Kidney (tissue), 14 donors: ENCODE data around the gene IGF1R. TPM values are rescaled to one million over a fixed set of nuclear protein-coding genes. Genes with fewer than 3 reads are reported as not detected.
"Not testable (repeated sequence)": the region's sequence is repeated elsewhere in the genome, so short reads cannot be mapped to it uniquely, and the experiment has no call there.

Experiments
- DNase-seq, 5 donors: peaks; one replicate each; pipeline ENCODE4 v3.0.0-alpha.2; 2013 to 2020
- FAIRE-seq: peaks from 2 replicates; lab custom pipeline; 2012; peaks lifted over from hg19 to GRCh38; lab: Jason Lieb, UNC
- H3K27ac ChIP-seq, 2 donors: one replicate each; pipeline ENCODE4 v1.7.0; 2013; ENCODE audit warnings: low read depth in 2 of 2, low read length in 2 of 2, inconsistent platforms in 1 of 2
- H3K27me3 ChIP-seq: one replicate; pipeline ENCODE4 v1.7.1; 2013; ENCODE audit warnings: low read length, inconsistent platforms; ENCODE audit not compliant: control insufficient read depth, insufficient read depth
- H3K36me3 ChIP-seq, 3 donors: one replicate each; pipeline versions ENCODE4 v1.7.0 to v1.7.1; 2013; ENCODE audit warnings: low read length in 3 of 3, control low read depth in 1 of 3, inconsistent platforms in 1 of 3; ENCODE audit not compliant: insufficient read depth in 3 of 3, control insufficient read depth in 2 of 3
- H3K4me1 ChIP-seq, 3 donors: one replicate each; pipeline versions ENCODE4 v1.7.0 to v1.7.1; 2013; ENCODE audit warnings: low read length in 3 of 3, inconsistent platforms in 1 of 3, low read depth in 1 of 3; ENCODE audit not compliant: control insufficient read depth in 2 of 3, insufficient read depth in 2 of 3
- H3K4me3 ChIP-seq, 3 donors: one replicate each; pipeline versions ENCODE4 v1.7.0 to v1.8.1; 2013; ENCODE audit warnings: low read length in 3 of 3, control low read depth in 1 of 3, inconsistent platforms in 1 of 3
- H3K9ac ChIP-seq, 3 donors: one replicate each; pipeline versions ENCODE4 v1.7.0 to v1.7.1; 2013; ENCODE audit warnings: low read length in 3 of 3, control low read depth in 1 of 3, inconsistent platforms in 1 of 3
- H3K9me3 ChIP-seq, 3 donors: one replicate each; pipeline versions ENCODE4 v1.7.0 to v1.7.1; 2013; ENCODE audit warnings: low read length in 3 of 3, control low read depth in 1 of 3, inconsistent platforms in 1 of 3; ENCODE audit not compliant: control insufficient read depth in 2 of 3, insufficient read depth in 1 of 3
- intact Hi-C: fragments of 100-400 bp; cut with DNase I; formaldehyde crosslinking; loops from one replicate; pipeline ENCODE4 v1.11.1; 2022
- polyA plus RNA-seq: library from polyadenylated mRNA; stranded (reverse); fragments of 350-450 nt; fragmentation: Illumina TruSeq; extraction: RNeasy Lipid Tissue Mini Kit (QIAGEN cat#74804); gene quantifications from one replicate; pipeline ENCODE4 v1.2.3, GENCODE V29; 2014; ENCODE audit warnings: low read depth, low replicate concordance; ENCODE audit not compliant: insufficient read depth
- total RNA-seq: library from RNA; stranded (reverse); fragmentation: NEBNext Ultra II Directional; extraction: Animal tissue kit (Norgen Biotek cat#: 25700); gene quantifications from one replicate; pipeline ENCODE4 v1.2.1, GENCODE V29; 2021
- TF ChIP-seq, protein P1 (sequence below): IDR thresholded peaks from 3 replicates; pipeline ENCODE4 v1.5.1; 2012; ENCODE audit warnings: mild to moderate bottlenecking, moderate library complexity, borderline replicate concordance; ENCODE audit not compliant: insufficient read depth; ENCODE audit errors: extremely low read depth
- donor health status: control.
- donor health status: control.
- donor health status: control.
- donor health status: control.
- donor health status: control.
- donor health status: DM: yes; HTN: yes; CAD: no.
- donor health status: Normal renal cell carcinoma (clear cell type).

IGF1R gene
- total and polyA plus RNA-seq, 2 donors from 2014 or later: 6.5 to 73.2 TPM

DNA sequence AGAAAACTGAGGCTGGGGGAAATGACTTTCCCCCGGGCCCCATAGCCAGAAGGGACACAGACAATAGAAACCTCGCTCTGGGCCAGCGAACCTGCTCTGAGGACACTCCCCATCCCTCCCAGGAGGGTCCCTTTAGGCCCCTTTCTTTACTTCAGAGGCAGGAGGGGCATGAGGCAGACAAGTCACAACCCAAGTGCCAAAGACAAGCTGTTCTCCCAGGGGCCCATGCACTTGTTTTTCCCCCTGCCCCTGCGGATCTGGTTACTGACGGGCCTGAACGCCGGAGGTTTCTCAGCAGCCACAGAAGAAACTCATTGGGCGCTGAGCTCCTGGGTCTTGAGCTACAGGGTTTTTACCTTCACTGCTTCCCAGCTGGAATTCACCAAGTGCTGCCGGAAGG lies 349.4 kb downstream of the IGF1R start:
- H3K9ac ChIP-seq: no peak overlapping the region
- peaks cover 0 to 4% (median 0%) of the 10 kb centered on the region in 3 donors for H3K9me3 ChIP-seq
- intact Hi-C loops: no loop called here
- no peaks in the 10 kb centered on the region for H3K27me3 ChIP-seq
- TF ChIP-seq, protein P1, sequence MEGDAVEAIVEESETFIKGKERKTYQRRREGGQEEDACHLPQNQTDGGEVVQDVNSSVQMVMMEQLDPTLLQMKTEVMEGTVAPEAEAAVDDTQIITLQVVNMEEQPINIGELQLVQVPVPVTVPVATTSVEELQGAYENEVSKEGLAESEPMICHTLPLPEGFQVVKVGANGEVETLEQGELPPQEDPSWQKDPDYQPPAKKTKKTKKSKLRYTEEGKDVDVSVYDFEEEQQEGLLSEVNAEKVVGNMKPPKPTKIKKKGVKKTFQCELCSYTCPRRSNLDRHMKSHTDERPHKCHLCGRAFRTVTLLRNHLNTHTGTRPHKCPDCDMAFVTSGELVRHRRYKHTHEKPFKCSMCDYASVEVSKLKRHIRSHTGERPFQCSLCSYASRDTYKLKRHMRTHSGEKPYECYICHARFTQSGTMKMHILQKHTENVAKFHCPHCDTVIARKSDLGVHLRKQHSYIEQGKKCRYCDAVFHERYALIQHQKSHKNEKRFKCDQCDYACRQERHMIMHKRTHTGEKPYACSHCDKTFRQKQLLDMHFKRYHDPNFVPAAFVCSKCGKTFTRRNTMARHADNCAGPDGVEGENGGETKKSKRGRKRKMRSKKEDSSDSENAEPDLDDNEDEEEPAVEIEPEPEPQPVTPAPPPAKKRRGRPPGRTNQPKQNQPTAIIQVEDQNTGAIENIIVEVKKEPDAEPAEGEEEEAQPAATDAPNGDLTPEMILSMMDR: no peak
- H3K4me3 ChIP-seq: no peak overlapping the region
- FAIRE-seq (no peak), DNase-seq (peak in 2 of 5 donors; percentile 35 to 40)
- no peaks in the 10 kb centered on the region for H3K4me1 ChIP-seq
- no peak overlapping the region for H3K27ac ChIP-seq
- no peaks in the 10 kb centered on the region for H3K36me3 ChIP-seq

DNA sequence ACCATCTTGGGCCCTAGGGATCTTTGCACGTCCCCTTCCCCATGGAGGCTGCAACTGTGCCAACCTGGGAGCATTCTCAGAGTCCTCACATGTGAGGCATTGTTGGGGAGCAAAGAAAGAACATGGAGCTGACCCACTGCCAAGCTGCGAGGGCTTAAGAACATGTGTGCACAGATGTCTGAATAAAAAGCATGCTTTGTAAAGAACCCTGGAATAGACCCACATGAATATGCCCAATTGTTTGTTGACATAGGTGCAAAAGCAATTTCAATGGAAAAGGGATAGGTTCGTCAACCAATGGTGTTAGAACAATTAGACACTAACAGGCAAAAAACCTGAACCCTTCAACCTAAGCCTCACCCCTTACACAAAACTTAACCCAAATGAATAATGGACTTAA lies 349.9 kb downstream of the IGF1R start:
- no peaks in the 10 kb centered on the region for H3K4me1 ChIP-seq
- no peak overlapping the region for H3K27ac ChIP-seq
- DNase-seq: no peak
- no peaks in the 10 kb centered on the region for H3K27me3 ChIP-seq
- H3K4me3 ChIP-seq: no peak overlapping the region
- intact Hi-C loops: no loop called here
- H3K9me3 ChIP-seq: peaks cover 0 to 4% (median 0%) of the 10 kb centered on the region in 3 donors
- FAIRE-seq: no peak
- TF ChIP-seq, protein P1: no peak
- H3K36me3 ChIP-seq: no peaks in the 10 kb centered on the region
- H3K9ac ChIP-seq: no peak overlapping the region

DNA sequence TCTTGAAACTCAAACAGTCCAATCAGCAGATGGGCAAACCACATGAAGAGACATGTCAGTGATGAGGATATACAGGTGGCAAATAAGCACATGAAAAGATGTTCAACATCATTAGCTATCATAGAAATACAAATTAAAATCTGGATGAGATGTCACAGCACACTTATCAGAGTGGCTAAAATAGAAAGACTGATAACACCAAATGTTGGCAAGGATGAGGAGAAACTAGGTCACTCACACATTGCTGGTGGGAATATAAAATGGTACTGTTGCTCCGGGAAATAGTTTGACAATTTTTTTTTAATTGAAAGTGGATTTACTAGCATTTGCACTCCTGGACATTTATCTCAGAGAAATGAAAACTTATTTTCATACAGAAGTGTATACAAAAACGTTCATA lies 350.9 kb downstream of the IGF1R start:
- H3K27me3 ChIP-seq: no peaks in the 10 kb centered on the region
- peaks cover 0 to 4% (median 0%) of the 10 kb centered on the region in 3 donors for H3K9me3 ChIP-seq
- no peak overlapping the region for H3K9ac ChIP-seq
- FAIRE-seq: no peak
- intact Hi-C loops: no loop called here
- TF ChIP-seq, protein P1: no peak
- no peak overlapping the region for H3K27ac ChIP-seq
- DNase-seq: no peak
- H3K36me3 ChIP-seq: no peaks in the 10 kb centered on the region
- no peaks in the 10 kb centered on the region for H3K4me1 ChIP-seq
- H3K4me3 ChIP-seq: no peak overlapping the region

DNA sequence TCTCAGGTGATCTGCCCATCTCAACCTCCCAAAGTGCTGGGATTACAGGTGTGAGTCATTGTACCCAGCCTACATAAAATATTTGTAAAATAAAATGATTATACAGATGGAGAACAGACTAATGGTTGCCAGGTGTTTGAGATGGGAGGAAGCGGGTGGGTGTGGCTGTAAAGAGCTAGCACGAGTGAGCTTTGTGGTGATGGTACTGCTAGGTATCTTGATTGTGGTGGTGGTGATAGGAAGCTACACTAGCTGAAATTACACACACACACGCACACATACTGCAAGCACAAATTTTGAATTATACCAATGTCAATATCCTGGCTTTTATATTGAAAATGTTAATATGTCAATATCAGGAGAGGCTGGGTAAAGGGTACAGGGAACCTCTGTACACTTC lies 353.9 kb downstream of the IGF1R start:
- no peak overlapping the region for H3K27ac ChIP-seq
- H3K27me3 ChIP-seq: no peaks in the 10 kb centered on the region
- no peaks in the 10 kb centered on the region for H3K4me1 ChIP-seq
- no peaks in the 10 kb centered on the region for H3K36me3 ChIP-seq
- H3K9ac ChIP-seq: no peak overlapping the region
- TF ChIP-seq, protein P1: no peak
- H3K4me3 ChIP-seq: no peak overlapping the region
- FAIRE-seq (no peak), DNase-seq (no peak)
- intact Hi-C loops: no loop called here
- H3K9me3 ChIP-seq: no peaks in the 10 kb centered on the region

DNA sequence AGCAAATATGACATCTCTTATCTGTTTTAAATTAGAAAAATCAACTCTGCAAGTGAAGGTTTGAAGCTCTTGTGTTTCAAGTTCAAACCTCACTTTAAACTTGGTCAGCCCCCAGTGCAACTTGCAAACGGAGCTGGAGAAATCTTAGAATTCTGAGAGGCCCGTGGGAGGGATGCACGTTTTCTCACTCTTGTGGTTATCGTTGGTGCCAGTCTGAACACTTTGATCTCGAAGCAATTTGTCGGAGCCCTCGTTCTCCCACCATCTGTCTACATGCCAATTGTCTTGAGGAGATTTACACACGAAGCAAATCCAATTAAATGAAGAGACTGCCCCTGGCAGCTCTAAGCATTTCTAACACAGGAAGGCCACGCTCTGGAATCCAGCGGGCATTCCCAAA lies 355.0 kb downstream of the IGF1R start:
- H3K9ac ChIP-seq: not testable (repeated sequence)

More for the DNA sequence above, 355.0 kb downstream of the IGF1R start:
- H3K27me3 ChIP-seq, H3K4me1 ChIP-seq, H3K27ac ChIP-seq, intact Hi-C loops, H3K9me3 ChIP-seq, H3K4me3 ChIP-seq, H3K36me3 ChIP-seq, FAIRE-seq: not testable (repeated sequence)
- DNase-seq: peak in 3 of 5 donors; percentile 35 to 45 (median 44)
